ENCODE data around the gene PDZK1IP1. TPM values are rescaled to one million over a fixed set of nuclear protein-coding genes. Genes with fewer than 3 reads are reported as not detected.
"Not testable (repeated sequence)": the region's sequence is repeated elsewhere in the genome, so short reads cannot be mapped to it uniquely, and the experiment has no call there.

The PDZK1IP1 gene
- total RNA-seq, 1 donor from 2014 or later: not detected

GRCh38 chr1:47161298-47162040 lies 28.4 kb downstream of the PDZK1IP1 start:
- no peak for DNase-seq (ENCODE audit: low spot score)
- no peaks in the 10 kb centered on the region for H3K4me1 Mint-ChIP-seq (ENCODE audit: unreplicated experiment)
- H3K4me3 Mint-ChIP-seq (ENCODE audit: unreplicated experiment): peak overlapping the region; percentile 15
- H3K27me3 Mint-ChIP-seq (ENCODE audit: unreplicated experiment): peaks cover 2% of the 10 kb centered on the region
- TF ChIP-seq, protein P1, sequence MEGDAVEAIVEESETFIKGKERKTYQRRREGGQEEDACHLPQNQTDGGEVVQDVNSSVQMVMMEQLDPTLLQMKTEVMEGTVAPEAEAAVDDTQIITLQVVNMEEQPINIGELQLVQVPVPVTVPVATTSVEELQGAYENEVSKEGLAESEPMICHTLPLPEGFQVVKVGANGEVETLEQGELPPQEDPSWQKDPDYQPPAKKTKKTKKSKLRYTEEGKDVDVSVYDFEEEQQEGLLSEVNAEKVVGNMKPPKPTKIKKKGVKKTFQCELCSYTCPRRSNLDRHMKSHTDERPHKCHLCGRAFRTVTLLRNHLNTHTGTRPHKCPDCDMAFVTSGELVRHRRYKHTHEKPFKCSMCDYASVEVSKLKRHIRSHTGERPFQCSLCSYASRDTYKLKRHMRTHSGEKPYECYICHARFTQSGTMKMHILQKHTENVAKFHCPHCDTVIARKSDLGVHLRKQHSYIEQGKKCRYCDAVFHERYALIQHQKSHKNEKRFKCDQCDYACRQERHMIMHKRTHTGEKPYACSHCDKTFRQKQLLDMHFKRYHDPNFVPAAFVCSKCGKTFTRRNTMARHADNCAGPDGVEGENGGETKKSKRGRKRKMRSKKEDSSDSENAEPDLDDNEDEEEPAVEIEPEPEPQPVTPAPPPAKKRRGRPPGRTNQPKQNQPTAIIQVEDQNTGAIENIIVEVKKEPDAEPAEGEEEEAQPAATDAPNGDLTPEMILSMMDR (IDR thresholded peaks at IDR 0.05; ENCODE audit: unreplicated experiment): no peak
- peaks cover 10% of the 10 kb centered on the region for H3K36me3 Mint-ChIP-seq (ENCODE audit: low read depth, unreplicated experiment)
- H3K27ac Mint-ChIP-seq (ENCODE audit: unreplicated experiment): no peak overlapping the region
- H3K9me3 Mint-ChIP-seq (ENCODE audit: unreplicated experiment): no peaks in the 10 kb centered on the region

DNA sequence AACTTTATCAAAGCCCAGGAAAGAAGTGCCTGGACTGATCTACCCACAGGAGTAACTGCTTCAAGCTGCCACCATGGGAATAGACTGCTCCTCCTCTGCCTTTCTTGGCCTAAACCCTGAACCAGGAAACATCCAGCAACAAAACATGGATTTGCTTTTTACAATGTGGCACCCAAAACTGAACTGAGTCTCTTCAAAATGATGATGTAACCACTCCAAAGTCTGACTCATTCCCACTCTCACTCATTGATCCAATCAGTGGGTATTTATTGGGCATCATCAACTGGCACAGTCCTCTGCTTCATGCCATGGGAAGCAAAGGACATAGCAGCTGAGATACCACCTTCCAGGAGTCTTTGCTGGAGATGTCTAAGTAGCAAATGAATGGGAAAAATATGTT lies 29.1 kb downstream of the PDZK1IP1 start:
- Mint-ChIP-seq H3K4me3 (ENCODE audit: unreplicated experiment) (no peak overlapping the region), H3K9me3 (ENCODE audit: unreplicated experiment) (no peaks in the 10 kb centered on the region), H3K36me3 (ENCODE audit: low read depth, unreplicated experiment) (peaks cover 7% of the 10 kb centered on the region), H3K27ac (ENCODE audit: unreplicated experiment) (no peak overlapping the region), H3K4me1 (ENCODE audit: unreplicated experiment) (no peaks in the 10 kb centered on the region), H3K27me3 (ENCODE audit: unreplicated experiment) (peaks cover 2% of the 10 kb centered on the region)
- DNase-seq (ENCODE audit: low spot score): no peak
- TF ChIP-seq, protein P1 (IDR thresholded peaks at IDR 0.05; ENCODE audit: unreplicated experiment): no peak

DNA sequence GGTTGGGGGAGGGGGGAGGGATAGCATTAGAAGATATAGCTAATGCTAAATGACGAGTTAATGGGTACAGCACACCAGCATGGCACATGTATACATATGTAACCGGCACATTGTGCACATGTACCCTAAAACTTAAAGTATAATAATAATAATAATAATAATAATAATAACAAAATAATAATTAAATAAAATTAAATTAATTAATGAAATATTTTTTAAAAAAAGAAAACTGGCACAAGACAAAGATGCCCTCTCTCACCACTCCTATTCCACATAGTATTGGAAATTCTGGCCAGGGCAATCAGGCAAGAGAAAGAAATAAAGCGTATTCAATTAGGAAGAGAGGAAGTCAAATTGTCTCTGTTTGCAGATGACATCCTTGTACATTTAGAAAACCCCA lies 31.9 kb downstream of the PDZK1IP1 start:
- not testable (repeated sequence) for H3K27ac Mint-ChIP-seq (ENCODE audit: unreplicated experiment); H3K9me3 Mint-ChIP-seq (ENCODE audit: unreplicated experiment); DNase-seq (ENCODE audit: low spot score); H3K4me3 Mint-ChIP-seq (ENCODE audit: unreplicated experiment); H3K27me3 Mint-ChIP-seq (ENCODE audit: unreplicated experiment); H3K36me3 Mint-ChIP-seq (ENCODE audit: low read depth, unreplicated experiment); H3K4me1 Mint-ChIP-seq (ENCODE audit: unreplicated experiment)

GRCh38 chr1:47156457-47156856 lies 33.4 kb downstream of the PDZK1IP1 start:
- not testable (repeated sequence) for H3K36me3 Mint-ChIP-seq (ENCODE audit: low read depth, unreplicated experiment); H3K9me3 Mint-ChIP-seq (ENCODE audit: unreplicated experiment); DNase-seq (ENCODE audit: low spot score); H3K27me3 Mint-ChIP-seq (ENCODE audit: unreplicated experiment); H3K4me3 Mint-ChIP-seq (ENCODE audit: unreplicated experiment); H3K4me1 Mint-ChIP-seq (ENCODE audit: unreplicated experiment); H3K27ac Mint-ChIP-seq (ENCODE audit: unreplicated experiment)

DNA sequence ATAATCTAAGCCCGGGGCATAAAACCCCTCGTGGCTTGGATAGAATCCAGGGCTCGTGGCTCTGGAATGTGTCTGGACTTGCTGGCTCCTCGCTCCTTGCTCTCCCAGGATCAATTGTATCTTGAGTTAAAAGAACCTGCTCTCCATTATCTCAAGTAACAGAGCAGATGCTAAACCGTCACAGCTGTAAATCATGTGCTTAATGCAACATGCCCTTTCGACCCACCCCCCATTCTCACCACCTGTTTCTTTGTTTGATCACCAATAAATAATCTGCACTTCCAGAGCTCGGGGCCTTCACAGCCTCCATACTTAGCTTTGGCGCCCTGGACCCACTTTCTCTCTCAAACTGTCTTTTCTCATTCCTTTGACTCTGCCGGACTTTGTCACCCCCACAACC lies 40.7 kb downstream of the PDZK1IP1 start:
- H3K9me3 Mint-ChIP-seq (ENCODE audit: unreplicated experiment); H3K27me3 Mint-ChIP-seq (ENCODE audit: unreplicated experiment); DNase-seq (ENCODE audit: low spot score); H3K4me3 Mint-ChIP-seq (ENCODE audit: unreplicated experiment); H3K36me3 Mint-ChIP-seq (ENCODE audit: low read depth, unreplicated experiment); H3K4me1 Mint-ChIP-seq (ENCODE audit: unreplicated experiment): not testable (repeated sequence)
- H3K27ac Mint-ChIP-seq (ENCODE audit: unreplicated experiment): peak overlapping the region; percentile 5

DNA sequence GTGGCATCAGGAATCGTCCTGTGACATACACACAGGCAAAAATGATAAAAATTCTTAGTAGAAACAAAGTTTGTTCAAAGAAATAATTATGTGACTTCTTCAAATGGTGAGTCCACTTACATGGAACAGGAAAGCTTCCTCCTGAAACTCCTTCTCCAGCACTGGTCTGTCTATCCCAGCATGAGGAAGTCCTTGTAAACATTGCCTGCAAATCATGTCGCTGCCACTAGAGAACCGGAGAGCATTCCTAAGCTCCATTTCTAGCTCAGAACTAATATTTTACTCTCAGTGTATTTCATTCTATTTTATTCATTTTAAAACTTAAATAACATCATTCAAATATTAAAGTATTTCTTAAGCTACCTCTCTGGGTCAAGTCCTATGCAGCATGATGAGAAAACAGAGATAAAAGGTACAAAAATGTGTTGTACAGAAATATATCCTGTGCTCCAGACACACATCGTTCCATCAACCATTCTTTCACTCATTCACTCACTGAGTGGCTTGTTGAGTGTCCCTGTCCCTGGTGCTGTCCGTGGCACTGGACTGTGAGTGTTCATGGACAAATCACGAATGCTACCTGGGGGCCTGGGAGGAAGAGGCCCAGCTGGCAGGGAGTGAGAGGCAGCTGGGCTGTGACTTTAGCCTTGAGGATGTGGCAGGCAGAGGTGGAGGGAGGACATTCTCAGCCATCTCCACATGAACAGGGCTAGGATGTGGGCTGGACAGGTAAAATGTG lies 42.6 kb downstream of the PDZK1IP1 start:
- no peak overlapping the region for H3K4me3 Mint-ChIP-seq (ENCODE audit: unreplicated experiment)
- peaks cover 4% of the 10 kb centered on the region for H3K9me3 Mint-ChIP-seq (ENCODE audit: unreplicated experiment)
- peaks cover 1% of the 10 kb centered on the region for H3K27me3 Mint-ChIP-seq (ENCODE audit: unreplicated experiment)
- H3K4me1 Mint-ChIP-seq (ENCODE audit: unreplicated experiment): no peaks in the 10 kb centered on the region
- TF ChIP-seq, protein P1 (IDR thresholded peaks at IDR 0.05; ENCODE audit: unreplicated experiment): no peak
- H3K36me3 Mint-ChIP-seq (ENCODE audit: low read depth, unreplicated experiment): no peaks in the 10 kb centered on the region
- H3K27ac Mint-ChIP-seq (ENCODE audit: unreplicated experiment): no peak overlapping the region
- DNase-seq (ENCODE audit: low spot score): no peak

DNA sequence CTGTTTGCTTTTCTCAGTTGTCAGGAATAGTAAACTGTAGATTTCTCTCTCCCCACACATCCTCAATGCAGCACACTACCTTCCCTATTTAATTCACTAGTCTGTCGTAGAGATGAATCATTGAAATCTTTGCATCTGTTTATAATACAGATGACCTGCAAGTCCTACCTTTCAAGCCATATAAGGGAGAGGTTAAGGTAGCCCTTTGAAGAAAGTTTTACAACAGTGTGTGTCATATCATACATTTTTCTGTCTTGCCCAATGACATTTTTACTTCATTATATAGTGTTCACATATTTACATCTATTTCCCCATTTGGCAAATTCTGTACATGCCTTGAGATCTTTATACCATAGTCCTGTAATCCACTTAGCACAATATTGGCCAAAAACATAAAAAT lies 43.3 kb downstream of the PDZK1IP1 start:
- H3K27me3 Mint-ChIP-seq (ENCODE audit: unreplicated experiment); H3K4me1 Mint-ChIP-seq (ENCODE audit: unreplicated experiment); DNase-seq (ENCODE audit: low spot score); H3K36me3 Mint-ChIP-seq (ENCODE audit: low read depth, unreplicated experiment); H3K9me3 Mint-ChIP-seq (ENCODE audit: unreplicated experiment); H3K27ac Mint-ChIP-seq (ENCODE audit: unreplicated experiment); H3K4me3 Mint-ChIP-seq (ENCODE audit: unreplicated experiment): not testable (repeated sequence)

- H3K27me3 Mint-ChIP-seq (ENCODE audit: unreplicated experiment); H3K4me3 Mint-ChIP-seq (ENCODE audit: unreplicated experiment); H3K9me3 Mint-ChIP-seq (ENCODE audit: unreplicated experiment); H3K4me1 Mint-ChIP-seq (ENCODE audit: unreplicated experiment); H3K27ac Mint-ChIP-seq (ENCODE audit: unreplicated experiment); H3K36me3 Mint-ChIP-seq (ENCODE audit: low read depth, unreplicated experiment): not testable (repeated sequence)
- DNase-seq (ENCODE audit: low spot score): peak; percentile 30
Measured at GRCh38 chr1:47143654-47144053, 46.2 kb downstream of the PDZK1IP1 start.

- not testable (repeated sequence) for H3K4me3 Mint-ChIP-seq (ENCODE audit: unreplicated experiment); DNase-seq (ENCODE audit: low spot score); H3K27ac Mint-ChIP-seq (ENCODE audit: unreplicated experiment); H3K4me1 Mint-ChIP-seq (ENCODE audit: unreplicated experiment); H3K36me3 Mint-ChIP-seq (ENCODE audit: low read depth, unreplicated experiment); H3K27me3 Mint-ChIP-seq (ENCODE audit: unreplicated experiment); H3K9me3 Mint-ChIP-seq (ENCODE audit: unreplicated experiment)
Measured at GRCh38 chr1:47140358-47140757, 49.5 kb downstream of the PDZK1IP1 start.
